Measurements from ENCODE around the gene MTF1. TPM values are rescaled to one million over a fixed set of nuclear protein-coding genes. Genes with fewer than 3 reads are reported as not detected.
A peak's percentile ranks its signal among the peaks of the same experiment; 100 is the strongest.

MTF1 gene
- total RNA-seq, 2 experiments from 2014 or later: 28.1 to 31.2 TPM

DNA sequence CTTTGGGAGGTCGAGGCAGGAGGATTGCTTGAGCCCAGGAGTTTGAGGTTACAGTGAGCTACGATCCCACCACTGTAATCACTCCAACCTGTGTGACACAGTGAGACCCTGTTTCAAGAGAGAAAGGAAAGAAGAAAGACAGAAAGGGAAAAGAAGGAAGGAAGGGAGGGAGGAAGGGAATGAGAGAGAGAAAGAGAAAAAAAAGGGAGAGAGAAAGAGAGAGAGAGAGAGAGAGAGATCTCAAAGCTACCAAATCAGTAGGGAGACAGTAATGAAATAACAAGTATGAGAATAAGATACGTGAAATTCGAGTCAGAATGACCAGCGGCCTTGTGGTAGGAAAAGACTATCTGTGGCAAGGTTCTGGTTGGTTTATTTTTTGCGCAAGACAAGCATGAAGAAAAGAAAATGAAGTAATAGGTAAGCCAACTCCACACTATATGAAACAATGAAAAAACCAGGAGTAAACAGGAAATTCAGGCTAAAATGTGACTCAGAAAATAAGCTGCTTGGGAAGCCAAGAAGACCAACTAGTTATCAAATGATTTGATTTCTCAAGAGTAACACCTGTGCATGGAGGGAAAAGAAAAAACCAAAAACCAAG, 8.9 kb downstream of the MTF1 start:
- TF ChIP-seq, protein P1, sequence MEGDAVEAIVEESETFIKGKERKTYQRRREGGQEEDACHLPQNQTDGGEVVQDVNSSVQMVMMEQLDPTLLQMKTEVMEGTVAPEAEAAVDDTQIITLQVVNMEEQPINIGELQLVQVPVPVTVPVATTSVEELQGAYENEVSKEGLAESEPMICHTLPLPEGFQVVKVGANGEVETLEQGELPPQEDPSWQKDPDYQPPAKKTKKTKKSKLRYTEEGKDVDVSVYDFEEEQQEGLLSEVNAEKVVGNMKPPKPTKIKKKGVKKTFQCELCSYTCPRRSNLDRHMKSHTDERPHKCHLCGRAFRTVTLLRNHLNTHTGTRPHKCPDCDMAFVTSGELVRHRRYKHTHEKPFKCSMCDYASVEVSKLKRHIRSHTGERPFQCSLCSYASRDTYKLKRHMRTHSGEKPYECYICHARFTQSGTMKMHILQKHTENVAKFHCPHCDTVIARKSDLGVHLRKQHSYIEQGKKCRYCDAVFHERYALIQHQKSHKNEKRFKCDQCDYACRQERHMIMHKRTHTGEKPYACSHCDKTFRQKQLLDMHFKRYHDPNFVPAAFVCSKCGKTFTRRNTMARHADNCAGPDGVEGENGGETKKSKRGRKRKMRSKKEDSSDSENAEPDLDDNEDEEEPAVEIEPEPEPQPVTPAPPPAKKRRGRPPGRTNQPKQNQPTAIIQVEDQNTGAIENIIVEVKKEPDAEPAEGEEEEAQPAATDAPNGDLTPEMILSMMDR (IDR thresholded peaks at IDR 0.05): no peak
- ATAC-seq (ENCODE audit: poor library complexity): no peak
- no peak for DNase-seq
- POLR2A ChIA-PET: interaction anchor here (0.6 to 2.5 kb wide), 2 partner anchors 9 to 33 kb away, joined by 4 to 9 read pairs; partner anchors contain the start of gene MTF1
- H3K27me3 Mint-ChIP-seq: no peaks in the 10 kb centered on the region
- Histone ChIP-seq H3K4me1 (ENCODE audit: insufficient read depth, low read length) (peaks cover 27% of the 10 kb centered on the region), H3K27ac (ENCODE audit: low read depth in 1 of 2, low read length in 2 of 2) (no peak overlapping the region), H3K27me3 (ENCODE audit: control insufficient read depth in 1 of 2, insufficient read depth in 2 of 2, low read length in 2 of 2) (no peaks in the 10 kb centered on the region), H3K36me3 (ENCODE audit: insufficient read depth, low read length) (peaks cover 37% of the 10 kb centered on the region), H3K4me3 (ENCODE audit: low read length) (no peak overlapping the region), H3K9me3 (ENCODE audit: control insufficient read depth in 1 of 2, insufficient read depth in 1 of 2, low read length in 2 of 2) (no peaks in the 10 kb centered on the region)
- intact Hi-C loops (cut with DNase I, micrococcal nuclease): no loop called here
- H3K4me1 Mint-ChIP-seq (ENCODE audit: low read depth): peaks cover 57% of the 10 kb centered on the region
- CTCF ChIA-PET: interaction anchor here (0.6 to 1.5 kb wide), 2 partner anchors 10 to 62 kb away, joined by 3 read pairs; no protein-coding TSS in a partner anchor
- H3K4me3 Mint-ChIP-seq: no peak overlapping the region
- H3K9me3 Mint-ChIP-seq: no peaks in the 10 kb centered on the region
- H3K36me3 Mint-ChIP-seq (ENCODE audit: low read depth): peaks cover 52% of the 10 kb centered on the region
- H3K27ac Mint-ChIP-seq: no peak overlapping the region

DNA sequence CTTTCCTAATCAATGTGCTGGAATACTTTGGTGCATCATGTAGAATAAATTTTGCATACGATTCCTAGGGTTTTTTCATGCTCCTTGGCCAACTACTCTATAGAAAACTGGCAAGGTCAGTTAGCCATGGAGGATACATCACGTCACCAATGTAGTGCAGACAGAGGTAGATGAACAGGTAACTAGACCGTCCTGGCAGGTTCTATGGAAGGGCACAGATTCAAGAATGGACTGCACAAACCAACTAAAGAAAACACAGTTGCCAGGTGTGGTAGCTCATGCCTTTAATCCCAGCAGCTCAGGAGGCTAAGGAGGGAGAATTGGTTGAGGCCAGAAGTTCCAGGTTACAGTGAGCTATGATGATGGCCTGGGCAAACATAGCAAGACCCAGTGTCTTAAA, 9.9 kb downstream of the MTF1 start:
- intact Hi-C loops (cut with DNase I, micrococcal nuclease): no loop called here
- H3K4me3 ChIP-seq (ENCODE audit: low read length): no peak overlapping the region
- no peak for DNase-seq
- H3K9me3 Mint-ChIP-seq: no peaks in the 10 kb centered on the region
- CTCF ChIA-PET: interaction anchor here (1.5 kb wide), 1 partner anchor 10 kb away, joined by 3 read pairs; no protein-coding TSS in a partner anchor
- peaks cover 32% of the 10 kb centered on the region for H3K36me3 ChIP-seq (ENCODE audit: insufficient read depth, low read length)
- H3K4me1 ChIP-seq (ENCODE audit: insufficient read depth, low read length): peaks cover 27% of the 10 kb centered on the region
- no peaks in the 10 kb centered on the region for H3K9me3 ChIP-seq (ENCODE audit: control insufficient read depth in 1 of 2, insufficient read depth in 1 of 2, low read length in 2 of 2)
- H3K27me3 ChIP-seq (ENCODE audit: control insufficient read depth in 1 of 2, insufficient read depth in 2 of 2, low read length in 2 of 2): no peaks in the 10 kb centered on the region
- POLR2A ChIA-PET: interaction anchor here (2.5 kb wide), 1 partner anchor 10 kb away, joined by 9 read pairs; the partner anchor contains the start of gene MTF1
- H3K27me3 Mint-ChIP-seq: no peaks in the 10 kb centered on the region
- peaks cover 58% of the 10 kb centered on the region for H3K4me1 Mint-ChIP-seq (ENCODE audit: low read depth)
- no peak overlapping the region for H3K27ac Mint-ChIP-seq
- H3K4me3 Mint-ChIP-seq: no peak overlapping the region
- no peak overlapping the region for H3K27ac ChIP-seq (ENCODE audit: low read depth in 1 of 2, low read length in 2 of 2)
- TF ChIP-seq, protein P1 (IDR thresholded peaks at IDR 0.05): no peak
- no peak for ATAC-seq (ENCODE audit: poor library complexity)
- peaks cover 55% of the 10 kb centered on the region for H3K36me3 Mint-ChIP-seq (ENCODE audit: low read depth)

DNA sequence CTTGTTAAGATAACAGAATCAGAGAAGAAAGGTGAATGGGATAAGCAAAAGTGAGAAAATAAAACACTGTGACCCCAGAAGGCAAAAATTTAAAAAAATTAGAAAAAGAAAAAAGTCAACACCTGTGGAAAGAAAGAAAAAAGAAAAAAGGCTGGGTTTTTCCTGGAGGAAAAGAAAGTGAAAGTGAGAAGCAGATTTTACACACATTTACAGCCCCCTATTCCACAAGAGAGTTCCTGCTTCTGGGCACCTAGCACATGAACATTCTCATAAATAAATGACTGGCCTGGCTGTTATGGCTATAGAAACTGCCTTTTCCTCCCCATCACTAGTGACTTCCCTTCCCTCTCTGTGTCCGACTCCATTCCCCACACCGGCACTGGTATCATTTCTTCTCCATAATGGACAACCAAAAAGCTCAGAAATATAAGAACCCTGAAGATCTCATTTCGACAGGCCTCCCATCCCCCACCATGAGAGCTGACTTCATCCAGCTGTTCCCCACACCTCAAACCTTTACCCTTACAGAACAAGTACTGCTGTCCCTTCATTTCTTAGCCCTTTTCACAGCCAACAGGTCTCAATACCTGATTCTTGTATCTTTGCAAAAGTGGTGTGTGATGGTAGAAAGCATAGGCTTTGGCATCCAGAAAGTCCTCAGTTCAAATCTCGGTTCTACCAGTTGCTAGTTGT, 12.6 kb downstream of the MTF1 start:
- peaks cover 54% of the 10 kb centered on the region for H3K4me1 Mint-ChIP-seq (ENCODE audit: low read depth)
- H3K4me3 Mint-ChIP-seq: peak overlapping the region; percentile 62
- H3K36me3 Mint-ChIP-seq (ENCODE audit: low read depth): peaks cover 60% of the 10 kb centered on the region
- ChIA-PET CTCF (interaction anchor here (1.1 kb wide), 1 partner anchor 13 kb away, joined by 3 read pairs; the partner anchor contains the start of gene MTF1), POLR2A (interaction anchor here (0.7 kb wide), 1 partner anchor 10 kb away, joined by 3 read pairs; no protein-coding TSS in a partner anchor)
- intact Hi-C loops (cut with DNase I, micrococcal nuclease): no loop called here
- ATAC-seq (ENCODE audit: poor library complexity) (no peak), DNase-seq (peak in 1 of 14 experiments; percentile 13)
- no peaks in the 10 kb centered on the region for H3K9me3 Mint-ChIP-seq
- Histone ChIP-seq H3K4me3 (ENCODE audit: low read length) (no peak overlapping the region), H3K4me1 (ENCODE audit: insufficient read depth, low read length) (peaks cover 18% of the 10 kb centered on the region), H3K27ac (ENCODE audit: low read depth in 1 of 2, low read length in 2 of 2) (no peak overlapping the region), H3K36me3 (ENCODE audit: insufficient read depth, low read length) (peaks cover 24% of the 10 kb centered on the region), H3K9me3 (ENCODE audit: control insufficient read depth in 1 of 2, insufficient read depth in 1 of 2, low read length in 2 of 2) (no peaks in the 10 kb centered on the region), H3K27me3 (ENCODE audit: control insufficient read depth in 1 of 2, insufficient read depth in 2 of 2, low read length in 2 of 2) (no peaks in the 10 kb centered on the region)
- peak overlapping the region; percentile 54 for H3K27ac Mint-ChIP-seq
- TF ChIP-seq, protein P1 (IDR thresholded peaks at IDR 0.05): no peak
- no peaks in the 10 kb centered on the region for H3K27me3 Mint-ChIP-seq

All from CD4-positive, alpha-beta T cell (primary cell).